Measurements from ENCODE around the gene ABCA13. TPM values are rescaled to one million over a fixed set of nuclear protein-coding genes. Genes with fewer than 3 reads are reported as not detected.

ABCA13 gene, protein sequence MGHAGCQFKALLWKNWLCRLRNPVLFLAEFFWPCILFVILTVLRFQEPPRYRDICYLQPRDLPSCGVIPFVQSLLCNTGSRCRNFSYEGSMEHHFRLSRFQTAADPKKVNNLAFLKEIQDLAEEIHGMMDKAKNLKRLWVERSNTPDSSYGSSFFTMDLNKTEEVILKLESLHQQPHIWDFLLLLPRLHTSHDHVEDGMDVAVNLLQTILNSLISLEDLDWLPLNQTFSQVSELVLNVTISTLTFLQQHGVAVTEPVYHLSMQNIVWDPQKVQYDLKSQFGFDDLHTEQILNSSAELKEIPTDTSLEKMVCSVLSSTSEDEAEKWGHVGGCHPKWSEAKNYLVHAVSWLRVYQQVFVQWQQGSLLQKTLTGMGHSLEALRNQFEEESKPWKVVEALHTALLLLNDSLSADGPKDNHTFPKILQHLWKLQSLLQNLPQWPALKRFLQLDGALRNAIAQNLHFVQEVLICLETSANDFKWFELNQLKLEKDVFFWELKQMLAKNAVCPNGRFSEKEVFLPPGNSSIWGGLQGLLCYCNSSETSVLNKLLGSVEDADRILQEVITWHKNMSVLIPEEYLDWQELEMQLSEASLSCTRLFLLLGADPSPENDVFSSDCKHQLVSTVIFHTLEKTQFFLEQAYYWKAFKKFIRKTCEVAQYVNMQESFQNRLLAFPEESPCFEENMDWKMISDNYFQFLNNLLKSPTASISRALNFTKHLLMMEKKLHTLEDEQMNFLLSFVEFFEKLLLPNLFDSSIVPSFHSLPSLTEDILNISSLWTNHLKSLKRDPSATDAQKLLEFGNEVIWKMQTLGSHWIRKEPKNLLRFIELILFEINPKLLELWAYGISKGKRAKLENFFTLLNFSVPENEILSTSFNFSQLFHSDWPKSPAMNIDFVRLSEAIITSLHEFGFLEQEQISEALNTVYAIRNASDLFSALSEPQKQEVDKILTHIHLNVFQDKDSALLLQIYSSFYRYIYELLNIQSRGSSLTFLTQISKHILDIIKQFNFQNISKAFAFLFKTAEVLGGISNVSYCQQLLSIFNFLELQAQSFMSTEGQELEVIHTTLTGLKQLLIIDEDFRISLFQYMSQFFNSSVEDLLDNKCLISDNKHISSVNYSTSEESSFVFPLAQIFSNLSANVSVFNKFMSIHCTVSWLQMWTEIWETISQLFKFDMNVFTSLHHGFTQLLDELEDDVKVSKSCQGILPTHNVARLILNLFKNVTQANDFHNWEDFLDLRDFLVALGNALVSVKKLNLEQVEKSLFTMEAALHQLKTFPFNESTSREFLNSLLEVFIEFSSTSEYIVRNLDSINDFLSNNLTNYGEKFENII (N-terminal part only)
- total RNA-seq: under 0.01 and 0.05 TPM in 2 replicates

DNA sequence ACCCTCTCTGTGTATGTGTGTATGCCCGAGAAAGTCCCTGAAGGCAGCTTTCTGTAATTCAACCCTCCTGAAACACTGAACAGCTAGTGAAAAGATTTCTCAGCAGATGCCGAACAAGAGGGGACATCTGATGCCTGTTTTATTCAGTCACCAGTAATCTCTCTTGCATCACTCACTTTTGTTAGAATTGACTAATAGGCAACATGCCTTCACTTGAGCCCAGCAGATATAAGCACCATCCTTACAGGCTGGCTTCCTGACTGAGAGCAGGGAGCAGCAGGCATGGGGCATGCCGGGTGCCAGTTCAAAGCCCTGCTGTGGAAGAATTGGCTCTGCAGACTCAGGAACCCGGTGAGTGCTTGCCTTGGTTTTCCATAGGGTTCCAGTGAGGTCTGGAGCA, at the start of gene ABCA13:
TSS of gene ABCA13 (plus strand) at position 257 of the 400 bp plus-strand sequence. CDS start at position 283, 26 bp downstream.

Other genes starting within 250 kb of the ABCA13 start
- gene PKD1L1, start 223.0 kb upstream of the ABCA13 start, total RNA-seq: 1.8 TPM in 2 replicates
- 22.8 and 41.6 TPM in 2 replicates for gene HUS1, start 191.8 kb upstream of the ABCA13 start, total RNA-seq
- not detected in 2 replicates for gene SUN3, start 142.4 kb upstream of the ABCA13 start, total RNA-seq
- gene C7orf57, start 135.9 kb upstream of the ABCA13 start, total RNA-seq: 0.15 and 0.20 TPM in 2 replicates
- gene UPP1, start 82.2 kb upstream of the ABCA13 start, total RNA-seq: 96.7 and 97.0 TPM in 2 replicates